HTERT RPE-1 (cell line): Measurements from ENCODE around the gene KMT2C.

Source experiments
- in situ Hi-C: fragments of 300-500 bp; cut with MboI; formaldehyde crosslinking; loops from 4 replicates; pipeline ENCODE4 v1.14.3; 2020; ENCODE audit warnings: low sequenced_read_pairs

The KMT2C gene

GRCh38 chr7:152145853-152146466 lies 289.8 kb downstream of the KMT2C start:
- in situ Hi-C loops, result no loop called here

- in situ Hi-C loops, result no loop called here
These were observed 291.1 kb downstream of the KMT2C start for GRCh38 chr7:152144557-152145245.

GRCh38 chr7:152142976-152143595 lies 292.7 kb downstream of the KMT2C start:
- in situ Hi-C loops, result no loop called here

- in situ Hi-C loops, result no loop called here
These were observed 295.2 kb downstream of the KMT2C start for GRCh38 chr7:152140560-152140959.

GRCh38 chr7:152140067-152140466 lies 295.7 kb downstream of the KMT2C start:
- in situ Hi-C loops, result no loop called here

GRCh38 chr7:152137476-152138025 lies 298.3 kb downstream of the KMT2C start:
- in situ Hi-C loops, result no loop called here

GRCh38 chr7:152136686-152137085 lies 299.1 kb downstream of the KMT2C start:
- in situ Hi-C loops, result no loop called here

GRCh38 chr7:152133804-152134203 lies 302.0 kb downstream of the KMT2C start:
- in situ Hi-C loops, result no loop called here

- in situ Hi-C loops, result no loop called here
These were observed 303.0 kb downstream of the KMT2C start for GRCh38 chr7:152132812-152133211.

GRCh38 chr7:152131981-152132494 lies 303.8 kb downstream of the KMT2C start:
- in situ Hi-C loops, result no loop called here

- in situ Hi-C loops, result no loop called here
These were observed 304.9 kb downstream of the KMT2C start for GRCh38 chr7:152130658-152131590.

GRCh38 chr7:152129682-152130081 lies 306.1 kb downstream of the KMT2C start:
- in situ Hi-C loops, result no loop called here

- in situ Hi-C loops, result no loop called here
These were observed 306.9 kb downstream of the KMT2C start for GRCh38 chr7:152128741-152129461.

GRCh38 chr7:152128252-152128651 lies 307.6 kb downstream of the KMT2C start:
- in situ Hi-C loops, result no loop called here

GRCh38 chr7:152127229-152127628 lies 308.6 kb downstream of the KMT2C start:
- in situ Hi-C loops, result no loop called here

- in situ Hi-C loops, result no loop called here
These were observed 309.1 kb downstream of the KMT2C start for GRCh38 chr7:152126741-152127140.

GRCh38 chr7:152122540-152122939 lies 313.3 kb downstream of the KMT2C start:
- in situ Hi-C loops, result no loop called here

- in situ Hi-C loops, result no loop called here
These were observed 314.4 kb downstream of the KMT2C start for GRCh38 chr7:152121432-152121831.

- in situ Hi-C loops, result no loop called here
These were observed 315.0 kb downstream of the KMT2C start for GRCh38 chr7:152120776-152121175.

- in situ Hi-C loops, result no loop called here
These were observed 315.6 kb downstream of the KMT2C start for GRCh38 chr7:152120210-152120609.
